PFSK-1 (cell line): ENCODE data around the gene KLK11.

Experiments
- FOXP2 ChIP-seq: optimal IDR thresholded peaks from 2 replicates; pipeline ENCODE3; 2011; ENCODE audit warnings: borderline replicate concordance, control low read depth, inconsistent platforms; ENCODE audit not compliant: insufficient read depth; ENCODE audit errors: extremely low read length, extremely low read depth
- POLR2AphosphoS5 ChIP-seq: IDR thresholded peaks from 2 replicates; pipeline ENCODE4 v1.6.1; 2012; ENCODE audit warnings: low read depth, mild to moderate bottlenecking, control low read depth, low read length, moderate library complexity
- SIN3A ChIP-seq: IDR thresholded peaks from 2 replicates; pipeline ENCODE4 v1.6.1; 2012; ENCODE audit warnings: mild to moderate bottlenecking, low read length, moderate library complexity, borderline replicate concordance; ENCODE audit not compliant: insufficient read depth
- TAF1 ChIP-seq: IDR thresholded peaks from 2 replicates; pipeline ENCODE4 v1.6.1; 2012; ENCODE audit warnings: low read length, control low read depth, borderline replicate concordance; ENCODE audit not compliant: insufficient read depth
- TF ChIP-seq, protein P1 (sequence below), 2 experiments: IDR thresholded peaks; 2 replicates each; pipeline versions ENCODE4 v1.6.1 to v1.8.0; 2011 to 2012; ENCODE audit warnings: low read depth in 2 of 2, low read length in 2 of 2, control low read depth in 1 of 2, inconsistent platforms in 1 of 2, mild to moderate bottlenecking in 1 of 2, moderate library complexity in 1 of 2; ENCODE audit not compliant: insufficient read depth in 1 of 2

KLK11 gene

GRCh38 chr19:50975766-50976165 is 50.6 kb downstream of the KLK11 start:
- no peak for TF ChIP-seq POLR2AphosphoS5
- TF ChIP-seq FOXP2: no peak
- no peak for TF ChIP-seq SIN3A
- TF ChIP-seq, protein P1, sequence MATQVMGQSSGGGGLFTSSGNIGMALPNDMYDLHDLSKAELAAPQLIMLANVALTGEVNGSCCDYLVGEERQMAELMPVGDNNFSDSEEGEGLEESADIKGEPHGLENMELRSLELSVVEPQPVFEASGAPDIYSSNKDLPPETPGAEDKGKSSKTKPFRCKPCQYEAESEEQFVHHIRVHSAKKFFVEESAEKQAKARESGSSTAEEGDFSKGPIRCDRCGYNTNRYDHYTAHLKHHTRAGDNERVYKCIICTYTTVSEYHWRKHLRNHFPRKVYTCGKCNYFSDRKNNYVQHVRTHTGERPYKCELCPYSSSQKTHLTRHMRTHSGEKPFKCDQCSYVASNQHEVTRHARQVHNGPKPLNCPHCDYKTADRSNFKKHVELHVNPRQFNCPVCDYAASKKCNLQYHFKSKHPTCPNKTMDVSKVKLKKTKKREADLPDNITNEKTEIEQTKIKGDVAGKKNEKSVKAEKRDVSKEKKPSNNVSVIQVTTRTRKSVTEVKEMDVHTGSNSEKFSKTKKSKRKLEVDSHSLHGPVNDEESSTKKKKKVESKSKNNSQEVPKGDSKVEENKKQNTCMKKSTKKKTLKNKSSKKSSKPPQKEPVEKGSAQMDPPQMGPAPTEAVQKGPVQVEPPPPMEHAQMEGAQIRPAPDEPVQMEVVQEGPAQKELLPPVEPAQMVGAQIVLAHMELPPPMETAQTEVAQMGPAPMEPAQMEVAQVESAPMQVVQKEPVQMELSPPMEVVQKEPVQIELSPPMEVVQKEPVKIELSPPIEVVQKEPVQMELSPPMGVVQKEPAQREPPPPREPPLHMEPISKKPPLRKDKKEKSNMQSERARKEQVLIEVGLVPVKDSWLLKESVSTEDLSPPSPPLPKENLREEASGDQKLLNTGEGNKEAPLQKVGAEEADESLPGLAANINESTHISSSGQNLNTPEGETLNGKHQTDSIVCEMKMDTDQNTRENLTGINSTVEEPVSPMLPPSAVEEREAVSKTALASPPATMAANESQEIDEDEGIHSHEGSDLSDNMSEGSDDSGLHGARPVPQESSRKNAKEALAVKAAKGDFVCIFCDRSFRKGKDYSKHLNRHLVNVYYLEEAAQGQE (IDR thresholded peaks at IDR 0.05; ENCODE audit: insufficient read depth in 1 of 2, low read depth in 2 of 2, low read length in 2 of 2): no peak
- TF ChIP-seq TAF1: no peak

DNA sequence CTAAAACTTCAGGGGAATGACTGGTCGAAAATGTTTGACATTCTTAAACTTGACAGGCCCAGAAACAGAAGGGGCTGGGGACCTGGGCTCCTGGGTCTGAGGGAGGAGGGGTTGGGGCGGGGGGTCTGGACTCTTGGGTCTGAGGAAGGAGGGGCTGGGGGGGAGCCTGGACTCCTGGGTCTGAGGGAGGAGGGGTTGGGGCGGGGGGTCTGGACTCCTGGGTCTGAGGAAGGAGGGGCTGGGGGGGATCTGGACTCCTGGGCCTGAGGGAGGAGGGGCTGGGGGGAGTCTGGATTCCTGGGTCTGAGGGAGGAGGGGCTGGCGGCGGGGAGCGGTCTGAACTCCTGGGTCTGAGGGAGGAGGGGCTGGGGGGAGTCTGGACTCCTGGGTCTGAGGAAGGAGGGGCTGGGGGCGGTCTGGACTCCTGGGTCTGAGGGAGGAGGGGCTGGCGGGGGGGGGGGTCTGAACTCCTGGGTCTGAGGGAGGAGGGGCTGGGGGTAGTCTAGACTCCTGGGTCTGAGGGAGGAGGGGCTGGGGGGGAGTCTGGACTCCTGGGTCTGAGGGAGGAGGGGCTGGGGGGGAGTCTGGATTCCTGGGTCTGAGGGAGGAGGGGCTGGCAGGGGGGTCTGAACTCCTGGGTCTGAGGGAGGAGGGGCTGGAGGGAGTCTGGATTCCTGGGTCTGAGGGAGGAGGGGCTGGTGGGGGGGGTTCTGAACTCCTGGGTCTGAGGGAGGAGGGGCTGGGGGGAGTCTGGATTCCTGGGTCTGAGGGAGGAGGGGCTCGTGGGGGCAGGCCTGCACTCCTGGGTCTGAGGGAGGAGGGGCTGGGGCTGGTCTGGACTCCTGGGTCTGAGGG is 51.5 kb downstream of the KLK11 start:
- TF ChIP-seq FOXP2 (no peak), POLR2AphosphoS5 (no peak), SIN3A (no peak), TAF1 (no peak)
- TF ChIP-seq, protein P1 (IDR thresholded peaks at IDR 0.05; ENCODE audit: insufficient read depth in 1 of 2, low read depth in 2 of 2, low read length in 2 of 2): no peak

GRCh38 chr19:50972795-50973376 is 53.5 kb downstream of the KLK11 start:
- TF ChIP-seq TAF1: no peak
- no peak for TF ChIP-seq FOXP2
- no peak for TF ChIP-seq SIN3A
- no peak for TF ChIP-seq POLR2AphosphoS5
- TF ChIP-seq, protein P1 (IDR thresholded peaks at IDR 0.05; ENCODE audit: insufficient read depth in 1 of 2, low read depth in 2 of 2, low read length in 2 of 2): no peak
